Suprapubic skin (tissue), 4 donors: ENCODE data around the gene ZNF774. TPM values are rescaled to one million over a fixed set of nuclear protein-coding genes. Genes with fewer than 3 reads are reported as not detected.
"Not testable (repeated sequence)": the region's sequence is repeated elsewhere in the genome, so short reads cannot be mapped to it uniquely, and the experiment has no call there.

Experiments used
- DNase-seq, 2 donors: peaks; one replicate each; pipeline ENCODE4 v3.0.0-alpha.2; 2019; ENCODE audit warnings: low spot score in 2 of 2
- H3K27ac ChIP-seq: fragments of 200-600 bp; sonication (generic); one replicate; pipeline ENCODE4 v1.5.1; 2019
- H3K27me3 ChIP-seq: fragments of 200-600 bp; sonication (generic); one replicate; pipeline ENCODE4 v1.5.1; 2019
- H3K36me3 ChIP-seq: fragments of 200-600 bp; sonication (generic); one replicate; pipeline ENCODE4 v1.5.1; 2019
- H3K4me1 ChIP-seq: fragments of 200-600 bp; sonication (generic); one replicate; pipeline ENCODE4 v1.5.1; 2019
- H3K4me3 ChIP-seq: fragments of 200-600 bp; sonication (generic); one replicate; pipeline ENCODE4 v1.5.1; 2019; ENCODE audit warnings: mild to moderate bottlenecking
- H3K9me3 ChIP-seq: fragments of 200-600 bp; sonication (generic); one replicate; pipeline ENCODE4 v1.5.1; 2019
- CTCF ChIP-seq, 2 donors: fragments of 200-600 bp in 1 of 2; fragments of 450-650 bp in 1 of 2; sonication (generic) in 1 of 2; IDR thresholded peaks; one replicate each; pipeline ENCODE4 v1.5.1; 2016 to 2019; ENCODE audit warnings: antibody characterized with exemption in 2 of 2, mild to moderate bottlenecking in 1 of 2, moderate library complexity in 1 of 2
- EP300 ChIP-seq: sonication (generic); formaldehyde crosslinking; IDR thresholded peaks from one replicate; pipeline ENCODE4 v1.6.1; 2017; ENCODE audit warnings: antibody characterized with exemption
- POLR2A ChIP-seq, 2 donors: fragments of 450-650 bp; IDR thresholded peaks; one replicate each; pipeline ENCODE4 v1.6.1; 2017; ENCODE audit warnings: antibody characterized with exemption in 2 of 2, mild to moderate bottlenecking in 2 of 2, moderate library complexity in 2 of 2
- POLR2AphosphoS5 ChIP-seq, 3 donors: sonication (generic); formaldehyde crosslinking; IDR thresholded peaks; one replicate each; pipeline ENCODE4 v1.6.1; 2017; ENCODE audit warnings: antibody characterized with exemption in 3 of 3
- WGBS: methylation state at CpG from one replicate; pipeline ENCODE4 v1.1.5; 2018; 5-methylcytosine and 5-hydroxymethylcytosine counted together
- total RNA-seq, 4 donors: library from RNA; depleted of rRNA; stranded (reverse); fragments of >200 nt; gene quantifications; one replicate each; pipeline ENCODE4 v1.1.0, GENCODE V29; 2016

ZNF774 gene
- total RNA-seq, 4 donors from 2014 or later = 1.4 to 7.2 (median 3.2) TPM

GRCh38 chr15:90407336-90407735, 55.3 kb downstream of the ZNF774 start:
- Histone ChIP-seq H3K27ac (peak overlapping the region; percentile 90), H3K4me3 (no peak overlapping the region), H3K4me1 (peaks cover 81% of the 10 kb centered on the region), H3K27me3 (no peaks in the 10 kb centered on the region), H3K9me3 (no peaks in the 10 kb centered on the region), H3K36me3 (no peaks in the 10 kb centered on the region)
- TF ChIP-seq CTCF (IDR thresholded peaks at IDR 0.05) = no peak
- TF ChIP-seq POLR2AphosphoS5 (IDR thresholded peaks at IDR 0.05) = no peak
- TF ChIP-seq POLR2A (IDR thresholded peaks at IDR 0.05) = no peak
- TF ChIP-seq EP300 = no peak
- 31% methylated on average over 3 of the region's 3 CpGs for WGBS
- no peak for DNase-seq

GRCh38 chr15:90407871-90408317, 55.8 kb downstream of the ZNF774 start:
- Histone ChIP-seq H3K4me3 (no peak overlapping the region), H3K9me3 (no peaks in the 10 kb centered on the region), H3K27me3 (no peaks in the 10 kb centered on the region), H3K27ac (peak overlapping the region; percentile 90), H3K4me1 (peaks cover 81% of the 10 kb centered on the region), H3K36me3 (no peaks in the 10 kb centered on the region)
- DNase-seq = no peak
- 50% methylated on average over 2 of the region's 2 CpGs for WGBS
- TF ChIP-seq CTCF (IDR thresholded peaks at IDR 0.05) (no peak), POLR2AphosphoS5 (IDR thresholded peaks at IDR 0.05) (no peak), EP300 (no peak), POLR2A (IDR thresholded peaks at IDR 0.05) (no peak)

GRCh38 chr15:90408657-90409056, 56.6 kb downstream of the ZNF774 start:
- WGBS = 72% methylated on average over 3 of the region's 3 CpGs

GRCh38 chr15:90409587-90409986, 57.5 kb downstream of the ZNF774 start:
- not testable (repeated sequence) for DNase-seq, H3K4me3 ChIP-seq, H3K27ac ChIP-seq, H3K27me3 ChIP-seq, H3K9me3 ChIP-seq, H3K36me3 ChIP-seq
- peaks cover 81% of the 10 kb centered on the region for H3K4me1 ChIP-seq
- 96% methylated on average over 3 of the region's 3 CpGs for WGBS

More at GRCh38 chr15:90408657-90409056, 56.6 kb downstream of the ZNF774 start:
- Histone ChIP-seq H3K27ac (peak overlapping the region; percentile 90), H3K27me3 (no peaks in the 10 kb centered on the region), H3K4me1 (peaks cover 81% of the 10 kb centered on the region), H3K4me3 (no peak overlapping the region), H3K36me3 (no peaks in the 10 kb centered on the region), H3K9me3 (no peaks in the 10 kb centered on the region)
- DNase-seq = no peak
- no peak for TF ChIP-seq POLR2AphosphoS5 (IDR thresholded peaks at IDR 0.05)
- no peak for TF ChIP-seq EP300
- no peak for TF ChIP-seq CTCF (IDR thresholded peaks at IDR 0.05)
- TF ChIP-seq POLR2A (IDR thresholded peaks at IDR 0.05) = no peak

- not testable (repeated sequence) for H3K36me3 ChIP-seq, H3K27ac ChIP-seq, DNase-seq, H3K4me3 ChIP-seq, H3K9me3 ChIP-seq, H3K27me3 ChIP-seq
- peaks cover 81% of the 10 kb centered on the region for H3K4me1 ChIP-seq
- WGBS = 93% methylated on average over 4 of the region's 4 CpGs
Observed at GRCh38 chr15:90410316-90410715, 58.2 kb downstream of the ZNF774 start.

- no peak for DNase-seq
- Histone ChIP-seq H3K27ac (peak overlapping the region; percentile 89), H3K27me3 (no peaks in the 10 kb centered on the region), H3K4me3 (no peak overlapping the region), H3K4me1 (peaks cover 78% of the 10 kb centered on the region), H3K9me3 (no peaks in the 10 kb centered on the region), H3K36me3 (no peaks in the 10 kb centered on the region)
- no peak for TF ChIP-seq POLR2A (IDR thresholded peaks at IDR 0.05)
- TF ChIP-seq POLR2AphosphoS5 (IDR thresholded peaks at IDR 0.05) = no peak
- no peak for TF ChIP-seq CTCF (IDR thresholded peaks at IDR 0.05)
- no peak for TF ChIP-seq EP300
- WGBS = 69% methylated on average over 2 of the region's 2 CpGs
Observed at GRCh38 chr15:90411176-90411575, 59.1 kb downstream of the ZNF774 start.

Other genes with a start within 250 kb of the ZNF774 start
- 100 to 1,000 TPM in 1 of 4 donors, 10 to 100 TPM in 3; 68.6 to 126 (median 76.7) TPM for gene IDH2, start 249.8 kb upstream of the ZNF774 start, total RNA-seq
- gene SEMA4B, start 151.0 kb upstream of the ZNF774 start, total RNA-seq = 100 to 1,000 TPM in 2 of 4 donors, 10 to 100 TPM in 2; 81.7 to 146 (median 116) TPM
- gene CIB1, start 118.3 kb upstream of the ZNF774 start, total RNA-seq = 10 to 100 TPM; 16.2 to 41.9 (median 29.7) TPM
- 1 to 10 TPM; 2.2 to 3.6 (median 2.9) TPM for gene GDPGP1, start 118.1 kb upstream of the ZNF774 start, total RNA-seq
- gene TTLL13, start 102.7 kb upstream of the ZNF774 start, total RNA-seq = under 1 TPM in 1 of 4 donors, not detected in 3; 0.21 TPM
- 10 to 100 TPM; 49.2 to 71.3 (median 61.4) TPM for gene NGRN, start 86.6 kb upstream of the ZNF774 start, total RNA-seq
- 100 to 1,000 TPM; 206 to 448 (median 215) TPM for gene IQGAP1, start 36.0 kb downstream of the ZNF774 start, total RNA-seq
- 10 to 100 TPM; 23.6 to 50.4 (median 33.4) TPM for gene CRTC3, start 177.6 kb downstream of the ZNF774 start, total RNA-seq